SU-DHL-6 (cell line): ENCODE measurements around the gene TET2.

Experiments used
- H2AFZ ChIP-seq: fragments of 200-600 bp; sonication (generic); 2 replicates; pipeline ENCODE4 v1.6.1; 2014; ENCODE audit warnings: low read depth, mild to moderate bottlenecking, moderate library complexity, mixed read lengths, antibody characterized with exemption, low read length; ENCODE audit not compliant: severe bottlenecking
- H3F3A ChIP-seq: fragments of 200-600 bp; shearing (Covaris generic); 2 replicates; pipeline ENCODE4 v1.6.0; 2016; ENCODE audit warnings: antibody characterized with exemption, mild to moderate bottlenecking; ENCODE audit not compliant: insufficient read depth
- H3K27ac ChIP-seq: fragments of 200-600 bp; sonication (generic); 2 replicates; pipeline ENCODE4 v1.5.1; 2016; ENCODE audit warnings: low read depth, mild to moderate bottlenecking, low read length, moderate library complexity, mixed read lengths
- H3K27me3 ChIP-seq: fragments of 200-600 bp; sonication (generic), shearing (Covaris generic); 2 replicates; pipeline ENCODE4 v1.6.0; 2014; ENCODE audit warnings: mild to moderate bottlenecking, low read length
- H3K36me3 ChIP-seq: fragments of 200-600 bp; sonication (generic); 2 replicates; pipeline ENCODE4 v1.6.1; 2014; ENCODE audit warnings: mild to moderate bottlenecking, low read length, mixed read lengths
- H3K4me2 ChIP-seq: fragments of 300-600, 200-600 bp; shearing (Covaris generic), sonication (generic); 2 replicates; pipeline ENCODE4 v1.6.0; 2014; ENCODE audit warnings: low read length, low read depth, mild to moderate bottlenecking; ENCODE audit not compliant: poor library complexity, severe bottlenecking
- H3K4me3 ChIP-seq: fragments of 200-600 bp; sonication (generic); 2 replicates; pipeline ENCODE4 v1.5.1; 2014; ENCODE audit warnings: antibody characterized with exemption, low read length, mild to moderate bottlenecking, mixed read lengths; ENCODE audit not compliant: insufficient read depth, poor library complexity, severe bottlenecking
- H3K79me2 ChIP-seq: fragments of 200-600 bp; sonication (generic); 2 replicates; pipeline ENCODE4 v1.6.1; 2014; ENCODE audit warnings: mild to moderate bottlenecking, low read length, moderate library complexity; ENCODE audit not compliant: insufficient read depth
- H3K9ac ChIP-seq: fragments of 200-600 bp; sonication (generic); 2 replicates; pipeline ENCODE4 v1.7.0; 2014; ENCODE audit warnings: mild to moderate bottlenecking, low read length
- H3K9me2 ChIP-seq: fragments of 200-600 bp; sonication (generic); replicated peaks from 2 replicates; pipeline ENCODE4 v1.6.1; 2014; ENCODE audit warnings: low read length; ENCODE audit not compliant: insufficient read depth
- H3K9me3 ChIP-seq: fragments of 200-600 bp; sonication (generic); 2 replicates; pipeline ENCODE4 v1.6.1; 2014; ENCODE audit warnings: low read length, mixed read lengths; ENCODE audit not compliant: insufficient read depth
- H4K20me1 ChIP-seq: fragments of 200-600 bp; sonication (generic); 2 replicates; pipeline ENCODE4 v1.6.1; 2014; ENCODE audit warnings: low read depth, mild to moderate bottlenecking, antibody characterized with exemption, low read length, moderate library complexity, mixed read lengths
- CTCF ChIP-seq: fragments of 200-600 bp; sonication (generic); IDR thresholded peaks from one replicate; pipeline ENCODE4 v1.5.1; 2017; ENCODE audit warnings: antibody characterized with exemption, mild to moderate bottlenecking, low read length, moderate library complexity; ENCODE audit not compliant: insufficient read depth, poor library complexity, severe bottlenecking
- EZH2phosphoT487 ChIP-seq: fragments of 200-600 bp; sonication (generic), shearing (Covaris generic); conservative IDR thresholded peaks from 2 replicates; pipeline ENCODE4 v1.6.1; 2018; ENCODE audit warnings: mild to moderate bottlenecking, antibody characterized with exemption, low read length, moderate library complexity, mixed read lengths

TET2 gene

GRCh38 chr4:105265689-105266088 lies 119.0 kb downstream of the TET2 start:
- TF ChIP-seq EZH2phosphoT487 (no peak), CTCF (no peak)
- no peak overlapping the region for H3K4me2 ChIP-seq

GRCh38 chr4:105267280-105267679 lies 120.6 kb downstream of the TET2 start:
- Histone ChIP-seq H3K27ac (no peak overlapping the region), H3K36me3 (no peaks in the 10 kb centered on the region)

More at GRCh38 chr4:105265689-105266088, 119.0 kb downstream of the TET2 start:
- Histone ChIP-seq H3K27ac (no peak overlapping the region), H3F3A (no peaks in the 10 kb centered on the region), H3K9me3 (no peaks in the 10 kb centered on the region), H3K27me3 (no peaks in the 10 kb centered on the region), H3K36me3 (no peaks in the 10 kb centered on the region), H4K20me1 (no peaks in the 10 kb centered on the region), H2AFZ (no peak overlapping the region), H3K9ac (no peak overlapping the region), H3K4me3 (no peak overlapping the region), H3K9me2 (no peaks in the 10 kb centered on the region), H3K79me2 (no peaks in the 10 kb centered on the region)

GRCh38 chr4:105272002-105272401 lies 125.3 kb downstream of the TET2 start:
- H3K36me3 ChIP-seq, result no peaks in the 10 kb centered on the region

More at GRCh38 chr4:105267280-105267679, 120.6 kb downstream of the TET2 start:
- Histone ChIP-seq H3K9ac (no peak overlapping the region), H3K4me2 (no peak overlapping the region), H3K9me2 (no peaks in the 10 kb centered on the region), H3K4me3 (no peak overlapping the region), H3K9me3 (no peaks in the 10 kb centered on the region), H3K27me3 (no peaks in the 10 kb centered on the region), H3K79me2 (no peaks in the 10 kb centered on the region), H4K20me1 (no peaks in the 10 kb centered on the region), H3F3A (no peaks in the 10 kb centered on the region), H2AFZ (no peak overlapping the region)
- no peak for TF ChIP-seq CTCF
- no peak for TF ChIP-seq EZH2phosphoT487

More at GRCh38 chr4:105272002-105272401, 125.3 kb downstream of the TET2 start:
- no peak for TF ChIP-seq CTCF
- TF ChIP-seq EZH2phosphoT487, result no peak
- H3K27me3 ChIP-seq, result no peaks in the 10 kb centered on the region
- no peaks in the 10 kb centered on the region for H3K9me2 ChIP-seq
- H3F3A ChIP-seq, result no peaks in the 10 kb centered on the region
- no peak overlapping the region for H3K4me3 ChIP-seq
- no peak overlapping the region for H3K27ac ChIP-seq
- H4K20me1 ChIP-seq, result no peaks in the 10 kb centered on the region
- H3K79me2 ChIP-seq, result no peaks in the 10 kb centered on the region
- H3K4me2 ChIP-seq, result no peak overlapping the region
- H2AFZ ChIP-seq, result no peak overlapping the region
- H3K9me3 ChIP-seq, result no peaks in the 10 kb centered on the region
- no peak overlapping the region for H3K9ac ChIP-seq
